ENCODE results near the gene MED13L.

DNA sequence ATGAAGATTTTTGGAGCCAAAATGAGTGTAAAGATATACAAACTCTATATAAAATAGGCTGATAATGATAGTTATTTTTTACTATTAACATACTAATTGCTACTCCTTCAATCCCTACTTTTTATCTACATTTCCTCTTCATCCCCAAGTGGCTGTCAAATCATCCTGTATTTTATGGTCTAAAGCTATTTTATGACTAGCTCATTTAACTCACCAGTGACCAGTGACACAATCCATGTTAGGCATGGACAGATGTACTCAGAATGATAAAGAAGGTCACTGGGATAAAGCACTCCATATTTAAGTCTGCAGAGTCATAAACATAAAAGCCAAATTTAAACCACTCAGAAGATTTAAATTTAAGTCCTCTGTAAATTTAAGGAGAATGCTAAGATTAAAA is 183.0 kb downstream of the MED13L start:
- no peak for TF ChIP-seq POLR2A (IDR thresholded peaks at IDR 0.05)
- TF ChIP-seq, protein P1, sequence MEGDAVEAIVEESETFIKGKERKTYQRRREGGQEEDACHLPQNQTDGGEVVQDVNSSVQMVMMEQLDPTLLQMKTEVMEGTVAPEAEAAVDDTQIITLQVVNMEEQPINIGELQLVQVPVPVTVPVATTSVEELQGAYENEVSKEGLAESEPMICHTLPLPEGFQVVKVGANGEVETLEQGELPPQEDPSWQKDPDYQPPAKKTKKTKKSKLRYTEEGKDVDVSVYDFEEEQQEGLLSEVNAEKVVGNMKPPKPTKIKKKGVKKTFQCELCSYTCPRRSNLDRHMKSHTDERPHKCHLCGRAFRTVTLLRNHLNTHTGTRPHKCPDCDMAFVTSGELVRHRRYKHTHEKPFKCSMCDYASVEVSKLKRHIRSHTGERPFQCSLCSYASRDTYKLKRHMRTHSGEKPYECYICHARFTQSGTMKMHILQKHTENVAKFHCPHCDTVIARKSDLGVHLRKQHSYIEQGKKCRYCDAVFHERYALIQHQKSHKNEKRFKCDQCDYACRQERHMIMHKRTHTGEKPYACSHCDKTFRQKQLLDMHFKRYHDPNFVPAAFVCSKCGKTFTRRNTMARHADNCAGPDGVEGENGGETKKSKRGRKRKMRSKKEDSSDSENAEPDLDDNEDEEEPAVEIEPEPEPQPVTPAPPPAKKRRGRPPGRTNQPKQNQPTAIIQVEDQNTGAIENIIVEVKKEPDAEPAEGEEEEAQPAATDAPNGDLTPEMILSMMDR (IDR thresholded peaks at IDR 0.05), result no peak

Data from heart left ventricle (tissue), 13 donors.